Measurements from ENCODE around the gene KCNMA1. TPM values are rescaled to one million over a fixed set of nuclear protein-coding genes. Genes with fewer than 3 reads are reported as not detected.

Gene KCNMA1
- total and polyA plus RNA-seq, 9 of the 15 experiments (the other 6 are each of a cell fraction or from before 2014, with no cell fraction given) = 0.01 to 0.95 (median 0.15) TPM; not detected in 4

GRCh38 chr10:77463499-77463898 is 174.1 kb downstream of the KCNMA1 start:
- CTCF ChIA-PET (ENCODE audit: low intra/inter-chr PET ratio) = no interaction called here
- no peak overlapping the region for H3K9ac ChIP-seq (ENCODE audit: insufficient read depth in 1 of 2, low read depth in 2 of 2, low read length in 2 of 2)
- H3K4me1 ChIP-seq (replicated peaks in 1 of 2; ENCODE audit: control insufficient read depth in 2 of 2, insufficient read depth in 2 of 2, low read length in 2 of 2) = no peaks in the 10 kb centered on the region
- ATAC-seq (no peak), FAIRE-seq (no peak), DNase-seq (ENCODE audit: extremely low read depth in 1 of 4, low spot score in 3 of 4) (no peak)
- 2% methylated on average over 4 of the region's 4 CpGs for WGBS (ENCODE audit: insufficient coverage, low coverage, missing lambda C conversion rate)
- intact Hi-C loops (cut with micrococcal nuclease) = no loop called here
- H3K79me2 ChIP-seq (ENCODE audit: control insufficient read depth, insufficient read depth, low read length) = no peaks in the 10 kb centered on the region
- no peaks in the 10 kb centered on the region for H3K36me3 ChIP-seq (ENCODE audit: control insufficient read depth, insufficient read depth, low read length)
- in situ Hi-C loops (cut with MboI) = no loop called here
- no peaks in the 10 kb centered on the region for H3K9me1 ChIP-seq (ENCODE audit: control insufficient read depth, insufficient read depth, low read length)
- no TSS peak for BruUV-seq (replicated peaks)
- H3K27me3 ChIP-seq (ENCODE audit: control insufficient read depth in 2 of 2, insufficient read depth in 2 of 2, low read length in 2 of 2) = no peaks in the 10 kb centered on the region
- H3K27ac ChIP-seq (ENCODE audit: extremely low read depth, low read depth, low read length) = no peak overlapping the region
- H3K9me3 ChIP-seq (replicated peaks; ENCODE audit: control insufficient read depth, insufficient read depth, low read depth, low read length) = no peaks in the 10 kb centered on the region
- H4K20me1 ChIP-seq (replicated peaks; ENCODE audit: control insufficient read depth, insufficient read depth, low read length) = 0 out of 2 replicates have a peak, but pooled peaks cover 2% of the 10 kb centered on the region
- TF ChIP-seq ZNF592 (IDR thresholded peaks at IDR 0.05) = no peak
- no peak for TF ChIP-seq ESRRB (CRISPR knock-in tag; IDR thresholded peaks at IDR 0.05; ENCODE audit: borderline replicate concordance)
- TF ChIP-seq GTF2A2 (tag; IDR thresholded peaks at IDR 0.05) = no peak
- TF ChIP-seq SOX6 (IDR thresholded peaks at IDR 0.05) = no peak
- TF ChIP-seq PPARD (CRISPR knock-in tag; IDR thresholded peaks at IDR 0.05) = no peak
- TF ChIP-seq LEF1 (IDR thresholded peaks at IDR 0.05) = no peak
- TF ChIP-seq ZNF175 (CRISPR knock-in tag; IDR thresholded peaks at IDR 0.05; ENCODE audit: low read depth) = no peak
- no peak for TF ChIP-seq ARID4B (CRISPR knock-in tag; IDR thresholded peaks at IDR 0.05)
- no peak for TF ChIP-seq PTBP1 (IDR thresholded peaks at IDR 0.05; ENCODE audit: low read depth, low read length)
- TF ChIP-seq ILK (tag; IDR thresholded peaks at IDR 0.05; ENCODE audit: borderline replicate concordance, low read depth) = no peak
- no peak for TF ChIP-seq NCOA1 (IDR thresholded peaks at IDR 0.05; ENCODE audit: low read depth)
- H3K4me3 ChIP-seq = no peak overlapping the region
- POLR2A ChIA-PET = interaction anchor here (0.5 kb wide), 1 partner anchor 135 kb away, joined by 3 read pairs; no protein-coding TSS in a partner anchor
- H3K4me2 ChIP-seq (ENCODE audit: insufficient read depth, low read length) = no peak overlapping the region
- no peak overlapping the region for H2AFZ ChIP-seq (ENCODE audit: low read depth, low read length)
